Body of pancreas (tissue), 4 donors: ENCODE results near the gene PCDH9.

Source experiments
- POLR2A ChIP-seq, 3 donors: fragments of 450-650 bp; IDR thresholded peaks; one replicate each; pipeline ENCODE4 v1.6.1; 2016; ENCODE audit warnings: antibody characterized with exemption in 3 of 3, mild to moderate bottlenecking in 2 of 3
- TF ChIP-seq, protein P1 (sequence below), 7 experiments: fragments of 450-650 bp in 4 of 7; fragments of 200-600 bp in 3 of 7; sonication (generic) in 3 of 7; IDR thresholded peaks; one replicate each; pipeline ENCODE4 v1.5.1; 2016 to 2019; ENCODE audit warnings: antibody characterized with exemption in 7 of 7

GRCh38 chr13:66574606-66575005 lies 655.5 kb downstream of the PCDH9 start:
- TF ChIP-seq POLR2A (IDR thresholded peaks at IDR 0.05), result no peak
- TF ChIP-seq, protein P1, sequence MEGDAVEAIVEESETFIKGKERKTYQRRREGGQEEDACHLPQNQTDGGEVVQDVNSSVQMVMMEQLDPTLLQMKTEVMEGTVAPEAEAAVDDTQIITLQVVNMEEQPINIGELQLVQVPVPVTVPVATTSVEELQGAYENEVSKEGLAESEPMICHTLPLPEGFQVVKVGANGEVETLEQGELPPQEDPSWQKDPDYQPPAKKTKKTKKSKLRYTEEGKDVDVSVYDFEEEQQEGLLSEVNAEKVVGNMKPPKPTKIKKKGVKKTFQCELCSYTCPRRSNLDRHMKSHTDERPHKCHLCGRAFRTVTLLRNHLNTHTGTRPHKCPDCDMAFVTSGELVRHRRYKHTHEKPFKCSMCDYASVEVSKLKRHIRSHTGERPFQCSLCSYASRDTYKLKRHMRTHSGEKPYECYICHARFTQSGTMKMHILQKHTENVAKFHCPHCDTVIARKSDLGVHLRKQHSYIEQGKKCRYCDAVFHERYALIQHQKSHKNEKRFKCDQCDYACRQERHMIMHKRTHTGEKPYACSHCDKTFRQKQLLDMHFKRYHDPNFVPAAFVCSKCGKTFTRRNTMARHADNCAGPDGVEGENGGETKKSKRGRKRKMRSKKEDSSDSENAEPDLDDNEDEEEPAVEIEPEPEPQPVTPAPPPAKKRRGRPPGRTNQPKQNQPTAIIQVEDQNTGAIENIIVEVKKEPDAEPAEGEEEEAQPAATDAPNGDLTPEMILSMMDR (IDR thresholded peaks at IDR 0.05), result no peak
